ENCODE data around the gene CEL. TPM values are rescaled to one million over a fixed set of nuclear protein-coding genes. Genes with fewer than 3 reads are reported as not detected.
"Not testable (repeated sequence)": the region's sequence is repeated elsewhere in the genome, so short reads cannot be mapped to it uniquely, and the experiment has no call there.

CEL gene
- total RNA-seq, 1 donor from 2014 or later, result 0.75 TPM

GRCh38 chr9:133090187-133090586 is 28.4 kb downstream of the CEL start:
- no peaks in the 10 kb centered on the region for H3K4me1 ChIP-seq
- no peak for DNase-seq
- H3K27me3 ChIP-seq, result no peaks in the 10 kb centered on the region
- no peaks in the 10 kb centered on the region for H3K9me3 ChIP-seq
- H3K4me3 ChIP-seq, result no peak overlapping the region
- H3K36me3 ChIP-seq, result no peaks in the 10 kb centered on the region
- no peak overlapping the region for H3K27ac ChIP-seq
- no peak for ATAC-seq
- intact Hi-C loops (cut with DNase I), result no loop called here
- TF ChIP-seq CTCF (IDR thresholded peaks at IDR 0.05), result no peak

GRCh38 chr9:133090752-133091385 is 29.1 kb downstream of the CEL start:
- Histone ChIP-seq H3K36me3 (no peaks in the 10 kb centered on the region), H3K9me3 (no peaks in the 10 kb centered on the region), H3K27ac (no peak overlapping the region), H3K27me3 (no peaks in the 10 kb centered on the region), H3K4me1 (no peaks in the 10 kb centered on the region), H3K4me3 (no peak overlapping the region)
- DNase-seq, result peak; percentile 49
- intact Hi-C loops (cut with DNase I), result no loop called here
- TF ChIP-seq CTCF (IDR thresholded peaks at IDR 0.05), result no peak
- ATAC-seq, result peak; percentile 14

GRCh38 chr9:133094351-133094750 is 32.6 kb downstream of the CEL start:
- ATAC-seq; H3K27ac ChIP-seq; H3K9me3 ChIP-seq; H3K4me3 ChIP-seq; H3K27me3 ChIP-seq; DNase-seq; H3K4me1 ChIP-seq; intact Hi-C loops (cut with DNase I): not testable (repeated sequence)
- peaks cover 22% of the 10 kb centered on the region for H3K36me3 ChIP-seq

- Histone ChIP-seq H3K27ac (no peak overlapping the region), H3K4me3 (no peak overlapping the region), H3K9me3 (no peaks in the 10 kb centered on the region), H3K4me1 (no peaks in the 10 kb centered on the region), H3K27me3 (no peaks in the 10 kb centered on the region), H3K36me3 (peaks cover 28% of the 10 kb centered on the region)
- ATAC-seq, result no peak
- TF ChIP-seq CTCF (IDR thresholded peaks at IDR 0.05), result no peak
- DNase-seq, result no peak
- intact Hi-C loops (cut with DNase I), result no loop called here
These were observed 33.1 kb downstream of the CEL start for GRCh38 chr9:133094842-133095393.

GRCh38 chr9:133098104-133098754 is 36.4 kb downstream of the CEL start:
- no peaks in the 10 kb centered on the region for H3K27me3 ChIP-seq
- H3K4me3 ChIP-seq, result no peak overlapping the region
- intact Hi-C loops (cut with DNase I), result no loop called here
- peaks cover 61% of the 10 kb centered on the region for H3K36me3 ChIP-seq
- DNase-seq (peak; percentile 61), ATAC-seq (no peak)
- H3K27ac ChIP-seq, result no peak overlapping the region
- no peak for TF ChIP-seq CTCF (IDR thresholded peaks at IDR 0.05)
- H3K9me3 ChIP-seq, result no peaks in the 10 kb centered on the region
- no peaks in the 10 kb centered on the region for H3K4me1 ChIP-seq

- H3K36me3 ChIP-seq, result peaks cover 67% of the 10 kb centered on the region
- intact Hi-C loops (cut with DNase I), result no loop called here
- no peak for TF ChIP-seq CTCF (IDR thresholded peaks at IDR 0.05)
- no peak overlapping the region for H3K27ac ChIP-seq
- H3K27me3 ChIP-seq, result no peaks in the 10 kb centered on the region
- ATAC-seq (no peak), DNase-seq (peak; percentile 33)
- no peaks in the 10 kb centered on the region for H3K9me3 ChIP-seq
- H3K4me3 ChIP-seq, result no peak overlapping the region
- no peaks in the 10 kb centered on the region for H3K4me1 ChIP-seq
These were observed 37.1 kb downstream of the CEL start for GRCh38 chr9:133098871-133099270.

Measured in upper lobe of right lung (tissue), 1 donor.